Measurements from ENCODE around the gene ADCY10.

DNA sequence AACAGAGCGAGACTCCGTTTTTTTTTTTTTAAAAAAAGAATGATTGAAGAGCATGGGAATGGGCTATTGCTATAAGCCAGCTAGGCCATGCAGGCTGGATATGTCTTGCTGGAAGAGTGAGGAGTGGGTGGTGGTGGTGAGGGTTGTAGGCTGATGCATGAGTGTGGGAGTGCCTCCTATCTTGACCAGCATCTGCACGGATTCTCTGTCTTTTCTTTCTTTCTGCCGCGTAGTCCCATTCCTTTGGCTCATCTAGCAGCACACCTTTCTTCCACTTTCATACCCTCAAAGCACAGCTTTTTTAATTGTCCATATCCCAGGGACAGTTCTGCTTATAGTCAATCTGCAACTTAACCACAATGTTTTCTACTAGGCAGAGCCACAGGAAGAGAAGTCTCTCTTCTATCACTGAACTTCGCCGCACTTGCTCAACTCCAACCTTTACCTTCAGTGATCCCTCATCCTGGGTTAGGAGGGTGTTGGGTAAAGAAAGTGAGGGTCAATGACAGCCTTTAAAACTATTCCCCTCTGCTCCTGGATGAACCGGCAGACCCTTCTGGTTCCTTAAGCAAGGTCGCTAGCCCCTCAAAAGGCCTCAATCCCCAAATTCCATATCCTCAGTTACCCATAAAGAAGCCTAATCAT lies 15.2 kb downstream of the ADCY10 start:
- TF ChIP-seq, protein P1, sequence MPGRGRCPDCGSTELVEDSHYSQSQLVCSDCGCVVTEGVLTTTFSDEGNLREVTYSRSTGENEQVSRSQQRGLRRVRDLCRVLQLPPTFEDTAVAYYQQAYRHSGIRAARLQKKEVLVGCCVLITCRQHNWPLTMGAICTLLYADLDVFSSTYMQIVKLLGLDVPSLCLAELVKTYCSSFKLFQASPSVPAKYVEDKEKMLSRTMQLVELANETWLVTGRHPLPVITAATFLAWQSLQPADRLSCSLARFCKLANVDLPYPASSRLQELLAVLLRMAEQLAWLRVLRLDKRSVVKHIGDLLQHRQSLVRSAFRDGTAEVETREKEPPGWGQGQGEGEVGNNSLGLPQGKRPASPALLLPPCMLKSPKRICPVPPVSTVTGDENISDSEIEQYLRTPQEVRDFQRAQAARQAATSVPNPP (IDR thresholded peaks at IDR 0.05; ENCODE audit: borderline replicate concordance, insufficient read depth, insufficient read length), result no peak
- TF ChIP-seq POLR2A (conservative IDR thresholded peaks at IDR 0.05), result no peak
- TF ChIP-seq, protein P2, sequence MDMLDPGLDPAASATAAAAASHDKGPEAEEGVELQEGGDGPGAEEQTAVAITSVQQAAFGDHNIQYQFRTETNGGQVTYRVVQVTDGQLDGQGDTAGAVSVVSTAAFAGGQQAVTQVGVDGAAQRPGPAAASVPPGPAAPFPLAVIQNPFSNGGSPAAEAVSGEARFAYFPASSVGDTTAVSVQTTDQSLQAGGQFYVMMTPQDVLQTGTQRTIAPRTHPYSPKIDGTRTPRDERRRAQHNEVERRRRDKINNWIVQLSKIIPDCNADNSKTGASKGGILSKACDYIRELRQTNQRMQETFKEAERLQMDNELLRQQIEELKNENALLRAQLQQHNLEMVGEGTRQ (CRISPR knock-in tag; IDR thresholded peaks at IDR 0.05), result no peak
- TF ChIP-seq, protein P3, sequence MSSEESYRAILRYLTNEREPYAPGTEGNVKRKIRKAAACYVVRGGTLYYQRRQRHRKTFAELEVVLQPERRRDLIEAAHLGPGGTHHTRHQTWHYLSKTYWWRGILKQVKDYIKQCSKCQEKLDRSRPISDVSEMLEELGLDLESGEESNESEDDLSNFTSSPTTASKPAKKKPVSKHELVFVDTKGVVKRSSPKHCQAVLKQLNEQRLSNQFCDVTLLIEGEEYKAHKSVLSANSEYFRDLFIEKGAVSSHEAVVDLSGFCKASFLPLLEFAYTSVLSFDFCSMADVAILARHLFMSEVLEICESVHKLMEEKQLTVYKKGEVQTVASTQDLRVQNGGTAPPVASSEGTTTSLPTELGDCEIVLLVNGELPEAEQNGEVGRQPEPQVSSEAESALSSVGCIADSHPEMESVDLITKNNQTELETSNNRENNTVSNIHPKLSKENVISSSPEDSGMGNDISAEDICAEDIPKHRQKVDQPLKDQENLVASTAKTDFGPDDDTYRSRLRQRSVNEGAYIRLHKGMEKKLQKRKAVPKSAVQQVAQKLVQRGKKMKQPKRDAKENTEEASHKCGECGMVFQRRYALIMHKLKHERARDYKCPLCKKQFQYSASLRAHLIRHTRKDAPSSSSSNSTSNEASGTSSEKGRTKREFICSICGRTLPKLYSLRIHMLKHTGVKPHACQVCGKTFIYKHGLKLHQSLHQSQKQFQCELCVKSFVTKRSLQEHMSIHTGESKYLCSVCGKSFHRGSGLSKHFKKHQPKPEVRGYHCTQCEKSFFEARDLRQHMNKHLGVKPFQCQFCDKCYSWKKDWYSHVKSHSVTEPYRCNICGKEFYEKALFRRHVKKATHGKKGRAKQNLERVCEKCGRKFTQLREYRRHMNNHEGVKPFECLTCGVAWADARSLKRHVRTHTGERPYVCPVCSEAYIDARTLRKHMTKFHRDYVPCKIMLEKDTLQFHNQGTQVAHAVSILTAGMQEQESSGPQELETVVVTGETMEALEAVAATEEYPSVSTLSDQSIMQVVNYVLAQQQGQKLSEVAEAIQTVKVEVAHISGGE (CRISPR knock-in tag; IDR thresholded peaks at IDR 0.05), result no peak
- TF ChIP-seq, protein P4, sequence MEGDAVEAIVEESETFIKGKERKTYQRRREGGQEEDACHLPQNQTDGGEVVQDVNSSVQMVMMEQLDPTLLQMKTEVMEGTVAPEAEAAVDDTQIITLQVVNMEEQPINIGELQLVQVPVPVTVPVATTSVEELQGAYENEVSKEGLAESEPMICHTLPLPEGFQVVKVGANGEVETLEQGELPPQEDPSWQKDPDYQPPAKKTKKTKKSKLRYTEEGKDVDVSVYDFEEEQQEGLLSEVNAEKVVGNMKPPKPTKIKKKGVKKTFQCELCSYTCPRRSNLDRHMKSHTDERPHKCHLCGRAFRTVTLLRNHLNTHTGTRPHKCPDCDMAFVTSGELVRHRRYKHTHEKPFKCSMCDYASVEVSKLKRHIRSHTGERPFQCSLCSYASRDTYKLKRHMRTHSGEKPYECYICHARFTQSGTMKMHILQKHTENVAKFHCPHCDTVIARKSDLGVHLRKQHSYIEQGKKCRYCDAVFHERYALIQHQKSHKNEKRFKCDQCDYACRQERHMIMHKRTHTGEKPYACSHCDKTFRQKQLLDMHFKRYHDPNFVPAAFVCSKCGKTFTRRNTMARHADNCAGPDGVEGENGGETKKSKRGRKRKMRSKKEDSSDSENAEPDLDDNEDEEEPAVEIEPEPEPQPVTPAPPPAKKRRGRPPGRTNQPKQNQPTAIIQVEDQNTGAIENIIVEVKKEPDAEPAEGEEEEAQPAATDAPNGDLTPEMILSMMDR (IDR thresholded peaks at IDR 0.05 in 2 of 3, conservative IDR thresholded peaks at IDR 0.05 in 1 of 3; ENCODE audit: insufficient read depth in 2 of 3, low read depth in 1 of 3, low read length in 3 of 3), result no peak
- no peak for TF ChIP-seq SMC3 (conservative IDR thresholded peaks at IDR 0.05; ENCODE audit: insufficient read depth, low read depth, low read length)
- no peak for TF ChIP-seq CBFB (CRISPR knock-in tag; IDR thresholded peaks at IDR 0.05)
- no peak for TF ChIP-seq STAT5A (IDR thresholded peaks at IDR 0.05; ENCODE audit: borderline replicate concordance, low read length)
- TF ChIP-seq MAFF (IDR thresholded peaks at IDR 0.05; ENCODE audit: low read length), result no peak
